B cell (primary cell): Measurements from ENCODE around the gene OR2L5. TPM values are rescaled to one million over a fixed set of nuclear protein-coding genes. Genes with fewer than 3 reads are reported as not detected.

ENCODE experiments used
- ATAC-seq: fragments of 200-7000 bp; cut with Tn5 transposase; one replicate; pipeline ENCODE4 v1.10.0; 2021; ENCODE audit warnings: low read depth, mild to moderate bottlenecking, moderate number of reproducible peaks, moderate library complexity
- CTCF ChIA-PET: fragments of 350-600 bp; sonication (Branson Sonifier 250); formaldehyde crosslinking; loops from one replicate; lab custom pipeline; 2021; ENCODE audit warnings: antibody characterized with exemption, inconsistent platforms; lab: Charles Lee
- POLR2A ChIA-PET: fragments of 350-600 bp; sonication (Branson Sonifier 250); formaldehyde crosslinking; loops from one replicate; lab custom pipeline; 2021; ENCODE audit warnings: antibody characterized with exemption; lab: Charles Lee
- DNase-seq: peaks from one replicate; pipeline ENCODE4 v3.0.0; 2013
- H2AFZ ChIP-seq: 2 replicates; pipeline ENCODE4 v1.6.1; 2012; ENCODE audit warnings: mild to moderate bottlenecking, low read depth, low read length; ENCODE audit not compliant: insufficient read depth, poor library complexity, severe bottlenecking
- H3K27ac ChIP-seq, 2 donors: 1 replicate in 1 of 2; 2 replicates in 1 of 2; pipeline ENCODE4 v1.5.1; 2012 to 2013; ENCODE audit warnings: low read length in 2 of 2, mild to moderate bottlenecking in 2 of 2, moderate library complexity in 1 of 2
- H3K27me3 ChIP-seq, 4 experiments: fragments of 200-600 bp in 1 of 4; sonication (generic) in 1 of 4; replicated peaks in 1 of 4; 1 replicate in 2 of 4; 2 replicates in 2 of 4; pipeline versions ENCODE4 v1.6.1 to v1.7.0; 2013 to 2016; ENCODE audit warnings: low read length in 3 of 4, mild to moderate bottlenecking in 2 of 4, mixed read lengths in 1 of 4, moderate library complexity in 1 of 4; ENCODE audit not compliant: insufficient read depth in 4 of 4, control insufficient read depth in 3 of 4; ENCODE audit errors: control extremely low read depth in 1 of 4
- H3K36me3 ChIP-seq, 2 experiments: replicated peaks in 1 of 2; 1 replicate in 1 of 2; 2 replicates in 1 of 2; pipeline versions ENCODE4 v1.6.1 to v1.7.1; 2013; ENCODE audit warnings: low read length in 1 of 2; ENCODE audit not compliant: insufficient read depth in 2 of 2, control insufficient read depth in 1 of 2; ENCODE audit errors: control extremely low read depth in 1 of 2, extremely low read depth in 1 of 2
- H3K4me1 ChIP-seq, 2 donors: fragments of 200-600 bp in 1 of 2; sonication (generic) in 1 of 2; 1 replicate in 1 of 2; 2 replicates in 1 of 2; pipeline versions ENCODE4 v1.5.1 to v1.6.1; 2013 to 2017; ENCODE audit warnings: low read length in 2 of 2; ENCODE audit not compliant: control insufficient read depth in 2 of 2, insufficient read depth in 2 of 2
- H3K4me2 ChIP-seq: replicated peaks from 2 replicates; pipeline ENCODE3; 2012; ENCODE audit warnings: mild to moderate bottlenecking, low read depth, low read length; ENCODE audit not compliant: poor library complexity, severe bottlenecking
- H3K4me3 ChIP-seq, 5 experiments: fragments of 200-600 bp in 1 of 5; sonication (generic) in 1 of 5; 1 replicate in 3 of 5; 2 replicates in 2 of 5; pipeline versions ENCODE4 v1.5.1 to v1.7.0; 2011 to 2016; ENCODE audit warnings: low read length in 4 of 5, mild to moderate bottlenecking in 4 of 5, low read depth in 2 of 5, control low read depth in 1 of 5, moderate library complexity in 1 of 5; ENCODE audit not compliant: insufficient read depth in 1 of 5; ENCODE audit errors: control extremely low read depth in 1 of 5, extremely low read depth in 1 of 5
- H3K79me2 ChIP-seq: fragments of 200-600 bp; sonication (generic); one replicate; pipeline ENCODE4 v1.6.0; 2016; ENCODE audit warnings: low read length; ENCODE audit not compliant: control insufficient read depth, insufficient read depth
- H3K9ac ChIP-seq: fragments of 200-600 bp; sonication (generic); 2 replicates; pipeline ENCODE4 v1.6.1; 2017; ENCODE audit warnings: mild to moderate bottlenecking, low read length, moderate library complexity
- H3K9me3 ChIP-seq, 3 donors: one replicate each; pipeline versions ENCODE4 v1.6.1 to v1.7.1; 2013; ENCODE audit warnings: low read length in 2 of 3; ENCODE audit not compliant: control insufficient read depth in 2 of 3, insufficient read depth in 1 of 3; ENCODE audit errors: control extremely low read depth in 1 of 3
- H4K20me1 ChIP-seq: 2 replicates; pipeline ENCODE4 v1.6.0; 2012; ENCODE audit warnings: mild to moderate bottlenecking, low read length; ENCODE audit not compliant: insufficient read depth, control insufficient read depth, poor library complexity, severe bottlenecking
- H3K27ac Mint-ChIP-seq: one replicate; pipeline ENCODE4 v1.8.0; 2021; ENCODE audit warnings: mixed read lengths
- H3K27me3 Mint-ChIP-seq: one replicate; pipeline ENCODE4 v1.8.0; 2021; ENCODE audit warnings: mixed read lengths
- H3K4me1 Mint-ChIP-seq: one replicate; pipeline ENCODE4 v1.8.0; 2021; ENCODE audit warnings: mixed read lengths
- H3K4me3 Mint-ChIP-seq: one replicate; pipeline ENCODE4 v1.8.0; 2021; ENCODE audit warnings: mixed read lengths
- H3K9me3 Mint-ChIP-seq: one replicate; pipeline ENCODE4 v1.8.0; 2022; ENCODE audit warnings: mixed read lengths; ENCODE audit not compliant: insufficient read depth
- EZH2 ChIP-seq: IDR thresholded peaks from 2 replicates; pipeline ENCODE4 v1.6.1; 2012; ENCODE audit warnings: borderline replicate concordance, low read depth, mild to moderate bottlenecking, moderate library complexity, low read length; ENCODE audit not compliant: insufficient read depth, poor library complexity, severe bottlenecking
- WGBS: methylation state at CpG from one replicate; pipeline ENCODE4 v1.1.5; 2013; ENCODE audit warnings: missing lambda C conversion rate; ENCODE audit not compliant: insufficient coverage; 5-methylcytosine and 5-hydroxymethylcytosine counted together
- intact Hi-C: fragments of 100-400 bp; cut with micrococcal nuclease; formaldehyde crosslinking; loops from one replicate; pipeline ENCODE4 v1.10.0; 2022
- polyA plus RNA-seq: library from polyadenylated mRNA; depleted of rRNA; stranded (reverse); fragments of >200 nt; gene quantifications from 2 replicates; pipeline ENCODE4 v1.2.3, GENCODE V29; 2012
- small RNA-seq: library from RNA; depleted of rRNA; stranded (forward); fragments of <200 nt; gene quantifications from one replicate; pipeline ENCODE3, GENCODE V24; 2012; ENCODE audit warnings: low replicate concordance, low read depth; ENCODE audit not compliant: insufficient read length
- total RNA-seq, 2 donors: library from RNA; stranded (reverse); fragments of 120-200 nt in 1 of 2; gene quantifications; 1 replicate in 1 of 2; 2 replicates in 1 of 2; pipeline versions ENCODE4 v1.2.3 to v1.2.4, GENCODE V29; 2013 to 2022
- TF ChIP-seq, protein P1 (sequence below): fragments of 200-600 bp; IDR thresholded peaks from one replicate; pipeline ENCODE4 v1.8.0; 2022; ENCODE audit warnings: antibody characterized with exemption, mild to moderate bottlenecking

Gene OR2L5
- total and polyA plus RNA-seq, 2 donors (not counting 1 experiment from before 2014, with no cell fraction given): 0.13 to 0.27 TPM

GRCh38 chr1:248065604-248066003 lies 52.1 kb downstream of the OR2L5 start:
- H3K9ac ChIP-seq: no peak overlapping the region
- DNase-seq: no peak
- ChIA-PET CTCF (no interaction called here), POLR2A (no interaction called here)
- no peak overlapping the region for H3K4me3 ChIP-seq
- H3K27me3 Mint-ChIP-seq: no peaks in the 10 kb centered on the region
- intact Hi-C loops: no loop called here
- H3K4me3 Mint-ChIP-seq: no peak overlapping the region
- H3K27ac ChIP-seq: no peak overlapping the region
- H3K27me3 ChIP-seq: no peaks in the 10 kb centered on the region
- no CpG with 5 or more reads among the region's 3 CpGs for WGBS
- H3K27ac Mint-ChIP-seq: no peak overlapping the region
- no peak overlapping the region for H3K4me2 ChIP-seq
- H3K79me2 ChIP-seq: no peaks in the 10 kb centered on the region
- H3K9me3 Mint-ChIP-seq: peaks cover 2% of the 10 kb centered on the region
- no peak for ATAC-seq
- no peaks in the 10 kb centered on the region for H3K36me3 ChIP-seq
- H3K4me1 ChIP-seq: no peaks in the 10 kb centered on the region
- no peaks in the 10 kb centered on the region for H3K4me1 Mint-ChIP-seq
- H4K20me1 ChIP-seq: no peaks in the 10 kb centered on the region
- TF ChIP-seq, protein P1, sequence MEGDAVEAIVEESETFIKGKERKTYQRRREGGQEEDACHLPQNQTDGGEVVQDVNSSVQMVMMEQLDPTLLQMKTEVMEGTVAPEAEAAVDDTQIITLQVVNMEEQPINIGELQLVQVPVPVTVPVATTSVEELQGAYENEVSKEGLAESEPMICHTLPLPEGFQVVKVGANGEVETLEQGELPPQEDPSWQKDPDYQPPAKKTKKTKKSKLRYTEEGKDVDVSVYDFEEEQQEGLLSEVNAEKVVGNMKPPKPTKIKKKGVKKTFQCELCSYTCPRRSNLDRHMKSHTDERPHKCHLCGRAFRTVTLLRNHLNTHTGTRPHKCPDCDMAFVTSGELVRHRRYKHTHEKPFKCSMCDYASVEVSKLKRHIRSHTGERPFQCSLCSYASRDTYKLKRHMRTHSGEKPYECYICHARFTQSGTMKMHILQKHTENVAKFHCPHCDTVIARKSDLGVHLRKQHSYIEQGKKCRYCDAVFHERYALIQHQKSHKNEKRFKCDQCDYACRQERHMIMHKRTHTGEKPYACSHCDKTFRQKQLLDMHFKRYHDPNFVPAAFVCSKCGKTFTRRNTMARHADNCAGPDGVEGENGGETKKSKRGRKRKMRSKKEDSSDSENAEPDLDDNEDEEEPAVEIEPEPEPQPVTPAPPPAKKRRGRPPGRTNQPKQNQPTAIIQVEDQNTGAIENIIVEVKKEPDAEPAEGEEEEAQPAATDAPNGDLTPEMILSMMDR: no peak
- TF ChIP-seq EZH2: no peak
- peaks cover 0 to 2% (median 0%) of the 10 kb centered on the region in 3 donors for H3K9me3 ChIP-seq
- no peak overlapping the region for H2AFZ ChIP-seq

Small RNA genes within 50 kb of the gene (small RNA-seq; reads per million reads assigned to genes)
- gene RF00019: not detected

Other genes with a start within 250 kb of the OR2L5 start
- gene OR14A16, start 189.5 kb upstream of the OR2L5 start, total RNA-seq: not detected in 2 replicates
- not detected in 2 replicates for gene OR14A16, start 189.5 kb upstream of the OR2L5 start, polyA plus RNA-seq
- not detected in 2 replicates for gene OR11L1, start 171.8 kb upstream of the OR2L5 start, total RNA-seq
- gene OR11L1, start 171.8 kb upstream of the OR2L5 start, polyA plus RNA-seq: not detected in 2 replicates
- gene TRIM58, start 156.5 kb upstream of the OR2L5 start, total RNA-seq: 0.68 and 0.84 TPM in 2 replicates
- 1.5 and 1.6 TPM in 2 replicates for gene TRIM58, start 156.5 kb upstream of the OR2L5 start, polyA plus RNA-seq
- 0.34 TPM in 1 of 2 replicates, not detected in the other for gene OR2W3, start 118.1 kb upstream of the OR2L5 start, total RNA-seq
- gene OR2W3, start 118.1 kb upstream of the OR2L5 start, polyA plus RNA-seq: 1.5 and 2.5 TPM in 2 replicates
- not detected in 2 replicates for gene OR2T8, start 93.4 kb upstream of the OR2L5 start, total RNA-seq
- gene OR2T8, start 93.4 kb upstream of the OR2L5 start, polyA plus RNA-seq: 0.67 TPM in 1 of 2 replicates, not detected in the other
- gene OR2AJ1, start 88.8 kb upstream of the OR2L5 start, total RNA-seq: not detected in 2 replicates
- not detected in 2 replicates for gene OR2AJ1, start 88.8 kb upstream of the OR2L5 start, polyA plus RNA-seq
- 0.44 and 0.94 TPM in 2 replicates for gene OR2L8, start 64.8 kb upstream of the OR2L5 start, total RNA-seq
- gene OR2L8, start 64.8 kb upstream of the OR2L5 start, polyA plus RNA-seq: 0.20 TPM in 1 of 2 replicates, not detected in the other
- gene OR2AK2, start 48.4 kb upstream of the OR2L5 start, total RNA-seq: 0.39 and 0.61 TPM in 2 replicates
- 0.27 and 0.60 TPM in 2 replicates for gene OR2AK2, start 48.4 kb upstream of the OR2L5 start, polyA plus RNA-seq
- 0.44 and 0.52 TPM in 2 replicates for gene OR2L2, start 16.4 kb downstream of the OR2L5 start, total RNA-seq
- 0.72 and 1.7 TPM in 2 replicates for gene OR2L2, start 16.4 kb downstream of the OR2L5 start, polyA plus RNA-seq
- 0.10 TPM in 1 of 2 replicates, not detected in the other for gene OR2L3, start 33.2 kb downstream of the OR2L5 start, total RNA-seq
- 0.17 and 0.42 TPM in 2 replicates for gene OR2L3, start 33.2 kb downstream of the OR2L5 start, polyA plus RNA-seq
- gene OR2L13, start 81.5 kb downstream of the OR2L5 start, total RNA-seq: not detected in 2 replicates
- 0.27 and 0.73 TPM in 2 replicates for gene OR2L13, start 81.5 kb downstream of the OR2L5 start, polyA plus RNA-seq
- not detected in 2 replicates for gene OR2M5, start 131.5 kb downstream of the OR2L5 start, total RNA-seq
- not detected in 2 replicates for gene OR2M5, start 131.5 kb downstream of the OR2L5 start, polyA plus RNA-seq
- not detected in 2 replicates for gene OR2M2, start 161.2 kb downstream of the OR2L5 start, total RNA-seq
- not detected in 2 replicates for gene OR2M2, start 161.2 kb downstream of the OR2L5 start, polyA plus RNA-seq
- gene OR2M3, start 183.6 kb downstream of the OR2L5 start, total RNA-seq: not detected in 2 replicates
- not detected in 2 replicates for gene OR2M3, start 183.6 kb downstream of the OR2L5 start, polyA plus RNA-seq
- gene OR2M4, start 217.8 kb downstream of the OR2L5 start, total RNA-seq: not detected in 2 replicates
- gene OR2M4, start 217.8 kb downstream of the OR2L5 start, polyA plus RNA-seq: 0.01 TPM in 1 of 2 replicates, not detected in the other